GM12872 (cell line): Measurements from ENCODE around the gene RALGPS1.

Experiments
- TF ChIP-seq, protein P1 (sequence below): IDR thresholded peaks from 3 replicates; pipeline ENCODE4 v1.5.1; 2011; ENCODE audit warnings: low read depth, mild to moderate bottlenecking, low read length, moderate library complexity; ENCODE audit not compliant: insufficient read depth

Gene RALGPS1

DNA sequence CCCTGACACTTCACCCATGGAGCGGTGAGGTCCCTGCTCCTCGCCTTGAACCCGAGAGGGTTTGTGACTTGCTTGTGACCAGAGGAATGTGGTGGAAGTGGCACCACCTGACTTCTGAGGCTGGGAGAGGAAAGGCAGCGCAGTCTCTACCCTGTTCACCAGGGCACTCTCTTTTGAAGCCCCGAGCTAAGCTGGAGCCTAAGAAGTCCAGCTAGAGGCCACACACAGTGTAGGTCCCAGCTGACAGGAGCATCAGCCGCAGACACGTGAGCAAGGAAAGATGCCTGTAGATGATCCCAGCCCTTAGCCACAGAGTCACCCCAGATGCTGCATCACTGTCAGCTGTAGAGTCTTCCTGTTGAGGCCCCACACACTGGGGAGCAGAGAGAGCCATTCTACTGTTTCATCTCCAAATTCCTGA lies 209.5 kb downstream of the RALGPS1 start:
- TF ChIP-seq, protein P1, sequence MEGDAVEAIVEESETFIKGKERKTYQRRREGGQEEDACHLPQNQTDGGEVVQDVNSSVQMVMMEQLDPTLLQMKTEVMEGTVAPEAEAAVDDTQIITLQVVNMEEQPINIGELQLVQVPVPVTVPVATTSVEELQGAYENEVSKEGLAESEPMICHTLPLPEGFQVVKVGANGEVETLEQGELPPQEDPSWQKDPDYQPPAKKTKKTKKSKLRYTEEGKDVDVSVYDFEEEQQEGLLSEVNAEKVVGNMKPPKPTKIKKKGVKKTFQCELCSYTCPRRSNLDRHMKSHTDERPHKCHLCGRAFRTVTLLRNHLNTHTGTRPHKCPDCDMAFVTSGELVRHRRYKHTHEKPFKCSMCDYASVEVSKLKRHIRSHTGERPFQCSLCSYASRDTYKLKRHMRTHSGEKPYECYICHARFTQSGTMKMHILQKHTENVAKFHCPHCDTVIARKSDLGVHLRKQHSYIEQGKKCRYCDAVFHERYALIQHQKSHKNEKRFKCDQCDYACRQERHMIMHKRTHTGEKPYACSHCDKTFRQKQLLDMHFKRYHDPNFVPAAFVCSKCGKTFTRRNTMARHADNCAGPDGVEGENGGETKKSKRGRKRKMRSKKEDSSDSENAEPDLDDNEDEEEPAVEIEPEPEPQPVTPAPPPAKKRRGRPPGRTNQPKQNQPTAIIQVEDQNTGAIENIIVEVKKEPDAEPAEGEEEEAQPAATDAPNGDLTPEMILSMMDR, result no peak

DNA sequence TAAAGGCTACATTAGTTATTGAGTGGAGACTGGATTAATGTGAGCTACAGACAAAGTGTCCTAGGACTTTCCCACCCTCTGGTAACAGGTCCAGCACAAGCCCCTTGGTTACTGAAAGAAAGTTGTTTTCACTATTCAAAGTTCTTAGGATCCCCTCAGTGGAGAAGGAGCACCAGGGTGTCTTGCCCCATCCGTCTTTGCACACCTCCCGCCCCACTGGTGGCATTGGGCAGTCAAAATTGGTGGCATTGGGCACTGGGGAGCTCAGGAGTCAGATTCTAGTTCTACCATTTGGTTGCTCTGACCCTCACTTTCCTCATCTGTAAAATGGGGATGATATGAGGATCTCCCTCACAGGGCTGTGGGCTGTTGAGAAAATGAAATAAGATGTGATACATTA lies 210.2 kb downstream of the RALGPS1 start:
- TF ChIP-seq, protein P1, result no peak

DNA sequence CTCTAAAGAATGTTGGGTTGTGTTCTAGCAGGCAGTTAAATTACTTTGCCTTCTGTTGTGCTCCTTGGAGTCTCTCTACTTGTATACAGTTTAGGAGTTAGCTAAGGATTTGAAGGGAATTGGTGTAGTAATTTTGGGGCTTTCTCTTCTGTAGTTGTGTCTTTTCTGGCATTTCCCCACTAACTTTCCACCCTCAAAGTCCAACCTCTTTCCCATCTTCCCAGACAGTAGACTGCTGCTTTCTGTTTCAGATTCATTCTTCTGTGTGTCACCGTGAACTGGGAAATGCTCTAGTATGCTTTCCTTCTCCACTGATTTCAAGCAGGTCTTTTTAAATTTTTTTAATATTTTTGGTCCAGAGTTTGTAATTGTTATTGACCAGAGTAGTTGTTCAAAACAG lies 212.4 kb downstream of the RALGPS1 start:
- TF ChIP-seq, protein P1, result no peak

DNA sequence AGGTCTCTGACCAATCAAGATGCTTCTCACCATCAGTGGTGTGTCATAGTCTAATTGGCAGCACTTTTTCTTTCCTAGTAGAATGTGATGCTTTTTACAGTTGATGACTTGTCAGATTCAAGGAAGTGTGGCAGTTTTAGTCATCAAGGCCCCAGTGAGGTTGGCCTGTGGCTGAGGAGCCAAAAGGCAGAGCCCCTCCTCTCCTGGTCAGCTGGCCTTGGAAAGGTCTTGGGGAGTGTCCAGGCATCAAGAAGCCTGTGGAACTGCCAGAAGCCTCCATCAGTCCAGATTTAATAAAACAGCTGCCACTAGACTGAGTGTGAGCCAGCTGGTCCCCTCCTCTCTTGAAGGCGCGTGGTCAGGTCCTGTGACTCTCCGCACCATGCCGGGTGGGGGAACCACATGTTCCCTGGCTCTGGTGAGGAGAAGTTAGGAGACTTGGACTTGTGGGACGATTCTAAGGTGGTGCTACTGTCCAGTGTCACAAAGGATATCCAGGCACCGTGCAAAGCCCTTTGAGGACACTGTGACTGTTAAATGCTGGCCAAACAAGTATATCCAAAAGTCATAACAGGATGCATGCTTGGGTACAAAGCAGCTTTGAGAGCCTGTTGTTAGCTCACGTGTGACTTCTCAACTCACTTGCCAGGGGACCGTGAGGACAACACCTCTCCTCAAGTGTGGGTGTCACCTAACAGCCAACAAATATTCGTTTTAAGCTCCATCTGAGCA lies 213.9 kb downstream of the RALGPS1 start:
- TF ChIP-seq, protein P1, result no peak

DNA sequence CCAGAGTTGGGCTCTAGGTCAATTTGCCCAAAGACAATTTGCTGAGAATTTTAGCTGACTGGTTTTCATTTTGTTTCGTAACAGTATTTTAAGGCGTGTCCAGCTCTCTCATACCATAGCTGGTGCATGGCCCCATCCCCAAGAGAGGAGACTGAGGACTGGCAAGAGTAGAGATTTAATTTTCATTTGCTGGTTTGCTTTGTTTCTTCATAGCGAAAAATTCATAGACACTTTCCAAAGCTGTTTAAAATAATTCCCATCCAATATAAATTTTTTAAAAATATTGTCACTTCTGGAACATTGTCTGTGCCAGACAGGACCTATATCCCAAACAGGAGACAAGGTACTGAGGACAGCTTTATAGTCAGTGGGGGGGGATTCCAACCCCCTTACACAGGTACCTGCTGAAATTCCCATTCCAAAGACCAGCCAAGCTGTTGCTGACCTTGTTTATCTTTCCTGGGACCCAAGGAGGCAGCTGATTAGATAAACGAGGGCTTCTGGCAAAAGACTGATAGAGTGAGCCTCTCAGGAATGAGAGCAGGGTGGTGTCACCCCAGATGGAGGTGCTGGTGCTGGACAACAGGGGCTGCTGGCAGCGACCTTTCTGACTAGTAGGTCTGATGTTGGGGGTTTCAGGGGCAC lies 214.6 kb downstream of the RALGPS1 start:
- TF ChIP-seq, protein P1, result no peak

DNA sequence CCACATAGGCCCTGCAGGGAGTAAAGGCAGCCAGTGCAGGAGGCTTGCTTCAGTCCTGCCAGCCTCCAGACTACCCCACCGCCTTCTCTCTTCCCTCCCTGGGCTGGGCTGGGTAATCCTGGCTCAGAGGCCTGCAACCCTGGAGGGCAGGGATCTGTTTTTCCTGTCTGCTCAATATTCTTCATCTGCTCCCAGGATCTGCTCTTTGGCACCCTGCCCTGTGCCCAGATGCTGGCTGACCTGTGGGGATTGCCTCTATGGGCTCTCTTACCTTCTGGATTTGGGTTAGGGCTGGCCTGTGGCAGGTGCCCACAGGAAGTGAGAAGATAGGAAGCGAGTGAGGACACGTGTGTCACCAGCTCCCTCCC lies 215.1 kb downstream of the RALGPS1 start:
- TF ChIP-seq, protein P1, result no peak

DNA sequence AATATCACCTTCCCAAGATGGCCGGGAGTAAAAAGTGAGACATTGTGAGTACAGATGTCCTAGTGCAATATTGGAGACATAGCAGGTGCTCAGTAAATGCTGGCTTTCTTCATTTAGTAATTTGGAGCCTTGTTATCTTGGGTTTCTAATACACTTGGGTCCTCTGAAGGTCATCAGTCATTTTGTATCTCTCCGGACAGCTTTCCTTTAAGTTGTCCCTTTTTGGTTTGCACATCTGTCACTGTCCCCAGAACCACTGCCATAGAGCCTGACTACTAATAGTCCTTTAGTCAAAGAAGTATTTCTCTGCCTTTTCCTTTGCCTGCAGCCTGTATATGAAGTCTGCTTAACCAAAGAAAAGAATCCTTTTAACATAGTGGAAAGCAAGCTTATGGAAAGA lies 215.7 kb downstream of the RALGPS1 start:
- TF ChIP-seq, protein P1, result no peak
